Measurements from ENCODE around the gene IRGM. TPM values are rescaled to one million over a fixed set of nuclear protein-coding genes. Genes with fewer than 3 reads are reported as not detected.

Gene IRGM
- total and polyA plus RNA-seq, 4 donors, result 0.02 to 0.08 TPM; not detected in 2

DNA sequence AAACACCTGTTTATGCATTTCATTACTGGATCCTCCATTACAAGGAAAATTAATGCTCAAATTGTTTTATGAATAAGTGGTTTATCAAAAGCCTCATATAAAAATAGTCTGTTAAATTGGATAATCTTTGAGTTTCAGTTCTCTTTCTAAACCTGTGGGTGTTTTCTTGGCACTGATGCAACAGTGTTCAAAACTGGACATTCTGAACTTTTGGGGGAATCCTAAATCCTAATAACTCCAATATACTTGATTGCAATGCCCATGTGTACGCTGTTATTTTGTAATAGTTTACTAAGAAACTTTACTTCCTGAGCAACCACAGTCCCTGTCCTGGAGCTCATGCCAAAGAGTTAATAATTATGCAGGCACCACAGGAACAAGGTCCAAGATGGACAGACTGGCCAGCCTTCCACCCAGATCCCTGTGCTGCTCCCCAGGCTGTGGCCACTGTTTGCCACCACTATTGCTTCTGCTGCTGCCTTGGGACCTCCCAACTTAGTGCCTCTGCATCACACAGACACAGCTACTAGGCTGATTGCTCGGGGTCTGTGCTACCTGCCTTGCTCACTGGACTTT is 14.0 kb downstream of the IRGM start:
- 44% methylated on average over 2 of the region's 2 CpGs for WGBS
- H3K4me3 ChIP-seq (ENCODE audit: low read depth in 1 of 3, low read length in 3 of 3), result peak overlapping the region in 1 of 3 donors; percentile 55
- peak overlapping the region in 1 of 2 donors; percentile 55 for H3K27ac ChIP-seq (ENCODE audit: low read depth in 1 of 2, low read length in 2 of 2)
- H3K27me3 ChIP-seq (ENCODE audit: control insufficient read depth in 4 of 4, insufficient read depth in 4 of 4, low read length in 3 of 4), result no peaks in the 10 kb centered on the region
- TF ChIP-seq RAD21 (IDR thresholded peaks at IDR 0.05), result peak; percentile 20 to 29
- TF ChIP-seq, protein P1, sequence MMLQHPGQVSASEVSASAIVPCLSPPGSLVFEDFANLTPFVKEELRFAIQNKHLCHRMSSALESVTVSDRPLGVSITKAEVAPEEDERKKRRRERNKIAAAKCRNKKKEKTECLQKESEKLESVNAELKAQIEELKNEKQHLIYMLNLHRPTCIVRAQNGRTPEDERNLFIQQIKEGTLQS (IDR thresholded peaks at IDR 0.05), result no peak
- peak; percentile 21 to 79 for TF ChIP-seq RXRA (IDR thresholded peaks at IDR 0.05)
- TF ChIP-seq FOXA2 (IDR thresholded peaks at IDR 0.05), result peak; percentile 30
- TF ChIP-seq, protein P2, sequence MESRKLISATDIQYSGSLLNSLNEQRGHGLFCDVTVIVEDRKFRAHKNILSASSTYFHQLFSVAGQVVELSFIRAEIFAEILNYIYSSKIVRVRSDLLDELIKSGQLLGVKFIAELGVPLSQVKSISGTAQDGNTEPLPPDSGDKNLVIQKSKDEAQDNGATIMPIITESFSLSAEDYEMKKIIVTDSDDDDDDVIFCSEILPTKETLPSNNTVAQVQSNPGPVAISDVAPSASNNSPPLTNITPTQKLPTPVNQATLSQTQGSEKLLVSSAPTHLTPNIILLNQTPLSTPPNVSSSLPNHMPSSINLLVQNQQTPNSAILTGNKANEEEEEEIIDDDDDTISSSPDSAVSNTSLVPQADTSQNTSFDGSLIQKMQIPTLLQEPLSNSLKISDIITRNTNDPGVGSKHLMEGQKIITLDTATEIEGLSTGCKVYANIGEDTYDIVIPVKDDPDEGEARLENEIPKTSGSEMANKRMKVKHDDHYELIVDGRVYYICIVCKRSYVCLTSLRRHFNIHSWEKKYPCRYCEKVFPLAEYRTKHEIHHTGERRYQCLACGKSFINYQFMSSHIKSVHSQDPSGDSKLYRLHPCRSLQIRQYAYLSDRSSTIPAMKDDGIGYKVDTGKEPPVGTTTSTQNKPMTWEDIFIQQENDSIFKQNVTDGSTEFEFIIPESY (IDR thresholded peaks at IDR 0.05), result no peak
- TF ChIP-seq HNF4A (conservative IDR thresholded peaks at IDR 0.05), result peak; percentile 80 to 83
- peak; percentile 52 for TF ChIP-seq HNF4G (IDR thresholded peaks at IDR 0.05)
- TF ChIP-seq FOXA1 (IDR thresholded peaks at IDR 0.05), result no peak
- TF ChIP-seq YY1 (IDR thresholded peaks at IDR 0.05), result peak; percentile 63
- TF ChIP-seq TAF1 (conservative IDR thresholded peaks at IDR 0.05), result no peak
- TF ChIP-seq, protein P3, sequence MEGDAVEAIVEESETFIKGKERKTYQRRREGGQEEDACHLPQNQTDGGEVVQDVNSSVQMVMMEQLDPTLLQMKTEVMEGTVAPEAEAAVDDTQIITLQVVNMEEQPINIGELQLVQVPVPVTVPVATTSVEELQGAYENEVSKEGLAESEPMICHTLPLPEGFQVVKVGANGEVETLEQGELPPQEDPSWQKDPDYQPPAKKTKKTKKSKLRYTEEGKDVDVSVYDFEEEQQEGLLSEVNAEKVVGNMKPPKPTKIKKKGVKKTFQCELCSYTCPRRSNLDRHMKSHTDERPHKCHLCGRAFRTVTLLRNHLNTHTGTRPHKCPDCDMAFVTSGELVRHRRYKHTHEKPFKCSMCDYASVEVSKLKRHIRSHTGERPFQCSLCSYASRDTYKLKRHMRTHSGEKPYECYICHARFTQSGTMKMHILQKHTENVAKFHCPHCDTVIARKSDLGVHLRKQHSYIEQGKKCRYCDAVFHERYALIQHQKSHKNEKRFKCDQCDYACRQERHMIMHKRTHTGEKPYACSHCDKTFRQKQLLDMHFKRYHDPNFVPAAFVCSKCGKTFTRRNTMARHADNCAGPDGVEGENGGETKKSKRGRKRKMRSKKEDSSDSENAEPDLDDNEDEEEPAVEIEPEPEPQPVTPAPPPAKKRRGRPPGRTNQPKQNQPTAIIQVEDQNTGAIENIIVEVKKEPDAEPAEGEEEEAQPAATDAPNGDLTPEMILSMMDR (IDR thresholded peaks at IDR 0.05; ENCODE audit: low read depth, low read length, missing input control), result no peak
- no peak for TF ChIP-seq EGR1 (IDR thresholded peaks at IDR 0.05; ENCODE audit: low read depth in 2 of 2)
- TF ChIP-seq, protein P4, sequence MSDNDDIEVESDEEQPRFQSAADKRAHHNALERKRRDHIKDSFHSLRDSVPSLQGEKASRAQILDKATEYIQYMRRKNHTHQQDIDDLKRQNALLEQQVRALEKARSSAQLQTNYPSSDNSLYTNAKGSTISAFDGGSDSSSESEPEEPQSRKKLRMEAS (IDR thresholded peaks at IDR 0.05), result peak; percentile 32
- no peak for TF ChIP-seq JUND (IDR thresholded peaks at IDR 0.05)
- peak; percentile 79 for TF ChIP-seq SP1 (IDR thresholded peaks at IDR 0.05)
- TF ChIP-seq, protein P5, sequence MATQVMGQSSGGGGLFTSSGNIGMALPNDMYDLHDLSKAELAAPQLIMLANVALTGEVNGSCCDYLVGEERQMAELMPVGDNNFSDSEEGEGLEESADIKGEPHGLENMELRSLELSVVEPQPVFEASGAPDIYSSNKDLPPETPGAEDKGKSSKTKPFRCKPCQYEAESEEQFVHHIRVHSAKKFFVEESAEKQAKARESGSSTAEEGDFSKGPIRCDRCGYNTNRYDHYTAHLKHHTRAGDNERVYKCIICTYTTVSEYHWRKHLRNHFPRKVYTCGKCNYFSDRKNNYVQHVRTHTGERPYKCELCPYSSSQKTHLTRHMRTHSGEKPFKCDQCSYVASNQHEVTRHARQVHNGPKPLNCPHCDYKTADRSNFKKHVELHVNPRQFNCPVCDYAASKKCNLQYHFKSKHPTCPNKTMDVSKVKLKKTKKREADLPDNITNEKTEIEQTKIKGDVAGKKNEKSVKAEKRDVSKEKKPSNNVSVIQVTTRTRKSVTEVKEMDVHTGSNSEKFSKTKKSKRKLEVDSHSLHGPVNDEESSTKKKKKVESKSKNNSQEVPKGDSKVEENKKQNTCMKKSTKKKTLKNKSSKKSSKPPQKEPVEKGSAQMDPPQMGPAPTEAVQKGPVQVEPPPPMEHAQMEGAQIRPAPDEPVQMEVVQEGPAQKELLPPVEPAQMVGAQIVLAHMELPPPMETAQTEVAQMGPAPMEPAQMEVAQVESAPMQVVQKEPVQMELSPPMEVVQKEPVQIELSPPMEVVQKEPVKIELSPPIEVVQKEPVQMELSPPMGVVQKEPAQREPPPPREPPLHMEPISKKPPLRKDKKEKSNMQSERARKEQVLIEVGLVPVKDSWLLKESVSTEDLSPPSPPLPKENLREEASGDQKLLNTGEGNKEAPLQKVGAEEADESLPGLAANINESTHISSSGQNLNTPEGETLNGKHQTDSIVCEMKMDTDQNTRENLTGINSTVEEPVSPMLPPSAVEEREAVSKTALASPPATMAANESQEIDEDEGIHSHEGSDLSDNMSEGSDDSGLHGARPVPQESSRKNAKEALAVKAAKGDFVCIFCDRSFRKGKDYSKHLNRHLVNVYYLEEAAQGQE (IDR thresholded peaks at IDR 0.05), result no peak
- no peak for TF ChIP-seq GABPA (IDR thresholded peaks at IDR 0.05 in 1 of 2, conservative IDR thresholded peaks at IDR 0.05 in 1 of 2)
- TF ChIP-seq NR2F2 (IDR thresholded peaks at IDR 0.05), result no peak
- H3K36me3 ChIP-seq (ENCODE audit: control insufficient read depth in 4 of 4, insufficient read depth in 3 of 4, low read depth in 1 of 4, low read length in 3 of 4), result no peaks in the 10 kb centered on the region
- H3K9me3 ChIP-seq (ENCODE audit: control insufficient read depth in 4 of 4, low read length in 3 of 4), result peaks cover 8 to 16% (median 9%) of the 10 kb centered on the region in 4 donors
- peaks cover 0 to 17% (median 12%) of the 10 kb centered on the region in 4 donors for H3K4me1 ChIP-seq (ENCODE audit: control insufficient read depth in 4 of 4, insufficient read depth in 4 of 4, low read length in 3 of 4)
- no peak overlapping the region for H3K9ac ChIP-seq (ENCODE audit: low read depth in 1 of 2, low read length in 2 of 2)
- DNase-seq (ENCODE audit: low spot score), result no peak
